Thyroid gland (tissue), 4 donors: ENCODE results near the gene TMEM151B.

Source experiments
- POLR2A ChIP-seq, 2 donors: fragments of 450-650 bp; IDR thresholded peaks; one replicate each; pipeline ENCODE4 v1.6.1; 2017; ENCODE audit warnings: antibody characterized with exemption in 2 of 2, mild to moderate bottlenecking in 2 of 2, moderate library complexity in 1 of 2
- TF ChIP-seq, protein P1 (sequence below), 6 experiments: fragments of 200-600 bp in 3 of 6; fragments of 450-650 bp in 3 of 6; sonication (generic) in 3 of 6; IDR thresholded peaks; one replicate each; pipeline ENCODE4 v1.5.1; 2016 to 2019; ENCODE audit warnings: antibody characterized with exemption in 6 of 6, mild to moderate bottlenecking in 2 of 6, inconsistent platforms in 1 of 6, moderate library complexity in 1 of 6

DNA sequence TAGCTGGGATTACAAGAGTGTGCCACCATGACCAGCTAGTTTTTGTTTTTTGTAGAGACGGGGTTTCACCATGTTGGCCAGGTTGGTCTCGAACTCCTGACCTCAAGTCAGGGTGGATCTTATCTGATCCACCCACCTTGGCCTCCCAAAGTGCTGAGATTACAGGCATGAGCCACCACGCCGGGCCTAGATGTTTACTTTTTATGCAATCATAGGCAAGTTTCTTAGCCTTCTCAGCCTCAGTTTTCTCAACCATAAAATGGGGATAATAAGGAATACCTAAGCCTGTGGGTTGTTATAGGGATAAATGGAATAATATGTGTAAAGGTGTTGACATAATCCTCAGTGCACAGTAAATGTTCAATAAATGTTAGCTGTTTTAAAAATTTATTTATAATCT is 82.0 kb downstream of the TMEM151B start:
- TF ChIP-seq, protein P1, sequence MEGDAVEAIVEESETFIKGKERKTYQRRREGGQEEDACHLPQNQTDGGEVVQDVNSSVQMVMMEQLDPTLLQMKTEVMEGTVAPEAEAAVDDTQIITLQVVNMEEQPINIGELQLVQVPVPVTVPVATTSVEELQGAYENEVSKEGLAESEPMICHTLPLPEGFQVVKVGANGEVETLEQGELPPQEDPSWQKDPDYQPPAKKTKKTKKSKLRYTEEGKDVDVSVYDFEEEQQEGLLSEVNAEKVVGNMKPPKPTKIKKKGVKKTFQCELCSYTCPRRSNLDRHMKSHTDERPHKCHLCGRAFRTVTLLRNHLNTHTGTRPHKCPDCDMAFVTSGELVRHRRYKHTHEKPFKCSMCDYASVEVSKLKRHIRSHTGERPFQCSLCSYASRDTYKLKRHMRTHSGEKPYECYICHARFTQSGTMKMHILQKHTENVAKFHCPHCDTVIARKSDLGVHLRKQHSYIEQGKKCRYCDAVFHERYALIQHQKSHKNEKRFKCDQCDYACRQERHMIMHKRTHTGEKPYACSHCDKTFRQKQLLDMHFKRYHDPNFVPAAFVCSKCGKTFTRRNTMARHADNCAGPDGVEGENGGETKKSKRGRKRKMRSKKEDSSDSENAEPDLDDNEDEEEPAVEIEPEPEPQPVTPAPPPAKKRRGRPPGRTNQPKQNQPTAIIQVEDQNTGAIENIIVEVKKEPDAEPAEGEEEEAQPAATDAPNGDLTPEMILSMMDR (IDR thresholded peaks at IDR 0.05), result no peak
- TF ChIP-seq POLR2A (IDR thresholded peaks at IDR 0.05), result no peak
